Progenitor cell of endocrine pancreas (in vitro differentiated cells): ENCODE data around the gene CYP2F1. TPM values are rescaled to one million over a fixed set of nuclear protein-coding genes. Genes with fewer than 3 reads are reported as not detected.
"Not testable (repeated sequence)": the region's sequence is repeated elsewhere in the genome, so short reads cannot be mapped to it uniquely, and the experiment has no call there.

Experiments
- DNase-seq: peaks from one replicate; pipeline ENCODE4 v3.0.0; 2021; ENCODE audit warnings: low spot score; ENCODE audit not compliant: unreplicated experiment
- H3K27ac Mint-ChIP-seq: 2 replicates; pipeline ENCODE4 v1.8.0; 2021; ENCODE audit warnings: mild to moderate bottlenecking, moderate library complexity, mixed read lengths
- H3K27me3 Mint-ChIP-seq: 2 replicates; pipeline ENCODE4 v1.8.0; 2021; ENCODE audit warnings: mixed read lengths
- H3K36me3 Mint-ChIP-seq: 2 replicates; pipeline ENCODE4 v1.8.0; 2022; ENCODE audit warnings: mixed read lengths; ENCODE audit not compliant: insufficient read depth
- H3K4me1 Mint-ChIP-seq: 2 replicates; pipeline ENCODE4 v1.8.0; 2021; ENCODE audit warnings: low read depth, mixed read lengths
- H3K4me3 Mint-ChIP-seq: 2 replicates; pipeline ENCODE4 v1.8.0; 2021; ENCODE audit warnings: low read depth, mild to moderate bottlenecking, moderate library complexity, mixed read lengths
- H3K9me3 Mint-ChIP-seq: 2 replicates; pipeline ENCODE4 v1.8.0; 2021; ENCODE audit warnings: low read depth, mixed read lengths
- CTCF ChIP-seq: fragments of 200-600 bp; sonication (generic); IDR thresholded peaks from one replicate; pipeline ENCODE4 v1.5.0; 2021; ENCODE audit warnings: antibody characterized with exemption, mild to moderate bottlenecking; ENCODE audit not compliant: unreplicated experiment
- total RNA-seq: library from RNA; stranded (reverse); gene quantifications from 2 replicates; pipeline ENCODE4 v1.2.1, GENCODE V29; 2021

The CYP2F1 gene
- total RNA-seq, 1 donor from 2014 or later = not detected

- H3K9me3 Mint-ChIP-seq = no peaks in the 10 kb centered on the region
- no peaks in the 10 kb centered on the region for H3K36me3 Mint-ChIP-seq
- H3K27ac Mint-ChIP-seq = no peak overlapping the region
- H3K4me1 Mint-ChIP-seq = no peaks in the 10 kb centered on the region
- no peak for DNase-seq
- peak overlapping the region; percentile 81 for H3K4me3 Mint-ChIP-seq
- H3K27me3 Mint-ChIP-seq = peaks cover 33% of the 10 kb centered on the region
- no peak for TF ChIP-seq CTCF
These were observed 22.6 kb downstream of the CYP2F1 start for GRCh38 chr19:41136636-41137455.

- no peaks in the 10 kb centered on the region for H3K27me3 Mint-ChIP-seq
- H3K9me3 Mint-ChIP-seq = no peaks in the 10 kb centered on the region
- peak; percentile 75 for TF ChIP-seq CTCF
- H3K4me1 Mint-ChIP-seq = no peaks in the 10 kb centered on the region
- H3K27ac Mint-ChIP-seq = no peak overlapping the region
- no peak overlapping the region for H3K4me3 Mint-ChIP-seq
- H3K36me3 Mint-ChIP-seq = no peaks in the 10 kb centered on the region
- peak; percentile 48 for DNase-seq
These were observed 30.2 kb downstream of the CYP2F1 start for GRCh38 chr19:41144403-41144802.

GRCh38 chr19:41149831-41150230 lies 35.6 kb downstream of the CYP2F1 start:
- no peak for TF ChIP-seq CTCF
- Mint-ChIP-seq H3K27me3 (no peaks in the 10 kb centered on the region), H3K27ac (no peak overlapping the region), H3K4me3 (no peak overlapping the region), H3K9me3 (no peaks in the 10 kb centered on the region), H3K36me3 (no peaks in the 10 kb centered on the region), H3K4me1 (no peaks in the 10 kb centered on the region)
- DNase-seq = no peak

GRCh38 chr19:41150986-41151385 lies 36.8 kb downstream of the CYP2F1 start:
- not testable (repeated sequence) for H3K4me1 Mint-ChIP-seq, H3K9me3 Mint-ChIP-seq, H3K27ac Mint-ChIP-seq, H3K27me3 Mint-ChIP-seq, H3K4me3 Mint-ChIP-seq, H3K36me3 Mint-ChIP-seq, DNase-seq

GRCh38 chr19:41154060-41154459 lies 39.8 kb downstream of the CYP2F1 start:
- no peak for TF ChIP-seq CTCF
- peaks cover 2% of the 10 kb centered on the region for H3K4me1 Mint-ChIP-seq
- no peaks in the 10 kb centered on the region for H3K27me3 Mint-ChIP-seq
- no peak overlapping the region for H3K27ac Mint-ChIP-seq
- H3K36me3 Mint-ChIP-seq = no peaks in the 10 kb centered on the region
- DNase-seq = no peak
- peaks cover 2% of the 10 kb centered on the region for H3K9me3 Mint-ChIP-seq
- no peak overlapping the region for H3K4me3 Mint-ChIP-seq

- H3K4me1 Mint-ChIP-seq = peaks cover 2% of the 10 kb centered on the region
- no peaks in the 10 kb centered on the region for H3K36me3 Mint-ChIP-seq
- no peak overlapping the region for H3K27ac Mint-ChIP-seq
- no peak for DNase-seq
- H3K27me3 Mint-ChIP-seq = no peaks in the 10 kb centered on the region
- no peak overlapping the region for H3K4me3 Mint-ChIP-seq
- no peak for TF ChIP-seq CTCF
- peaks cover 2% of the 10 kb centered on the region for H3K9me3 Mint-ChIP-seq
These were observed 42.0 kb downstream of the CYP2F1 start for GRCh38 chr19:41156207-41156606.
